Rectal smooth muscle tissue (tissue), 1 donor: ENCODE measurements around the gene MTR.

Source experiments
- H3K27ac ChIP-seq: one replicate; pipeline ENCODE4 v1.7.0; 2013; ENCODE audit warnings: low read depth, low read length, inconsistent platforms
- H3K27me3 ChIP-seq: one replicate; pipeline ENCODE4 v1.7.0; 2013; ENCODE audit warnings: low read length; ENCODE audit not compliant: control insufficient read depth, insufficient read depth
- H3K36me3 ChIP-seq: one replicate; pipeline ENCODE4 v1.7.0; 2013; ENCODE audit warnings: low read length; ENCODE audit not compliant: control insufficient read depth, insufficient read depth
- H3K4me1 ChIP-seq: one replicate; pipeline ENCODE4 v1.7.0; 2013; ENCODE audit warnings: low read length; ENCODE audit not compliant: control insufficient read depth, insufficient read depth
- H3K4me3 ChIP-seq: one replicate; pipeline ENCODE4 v1.7.0; 2013; ENCODE audit warnings: low read length
- H3K9ac ChIP-seq: one replicate; pipeline ENCODE4 v1.7.0; 2013; ENCODE audit warnings: low read length

The MTR gene

DNA sequence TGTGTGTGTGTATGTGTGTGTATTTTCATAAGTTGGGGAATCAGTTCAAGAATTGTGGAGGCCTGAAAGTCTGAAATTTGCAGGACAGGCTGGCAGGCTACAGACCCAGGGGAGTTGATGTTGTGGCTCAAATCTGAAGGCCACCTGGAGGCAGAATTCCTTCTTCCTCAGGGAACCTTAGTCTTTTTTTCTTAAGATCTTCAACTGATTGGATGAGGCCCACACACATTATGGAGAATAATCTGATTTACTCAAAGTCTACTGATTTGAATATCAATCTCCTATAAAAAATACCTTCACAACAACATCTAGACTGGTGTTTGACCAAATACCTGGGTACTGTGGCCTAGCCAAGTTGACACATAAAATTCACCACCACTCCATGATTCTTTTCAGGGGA is 147.3 kb downstream of the MTR start:
- Histone ChIP-seq H3K27ac (no peak overlapping the region), H3K36me3 (no peaks in the 10 kb centered on the region), H3K9ac (no peak overlapping the region), H3K4me3 (no peak overlapping the region), H3K4me1 (no peaks in the 10 kb centered on the region), H3K27me3 (no peaks in the 10 kb centered on the region)

DNA sequence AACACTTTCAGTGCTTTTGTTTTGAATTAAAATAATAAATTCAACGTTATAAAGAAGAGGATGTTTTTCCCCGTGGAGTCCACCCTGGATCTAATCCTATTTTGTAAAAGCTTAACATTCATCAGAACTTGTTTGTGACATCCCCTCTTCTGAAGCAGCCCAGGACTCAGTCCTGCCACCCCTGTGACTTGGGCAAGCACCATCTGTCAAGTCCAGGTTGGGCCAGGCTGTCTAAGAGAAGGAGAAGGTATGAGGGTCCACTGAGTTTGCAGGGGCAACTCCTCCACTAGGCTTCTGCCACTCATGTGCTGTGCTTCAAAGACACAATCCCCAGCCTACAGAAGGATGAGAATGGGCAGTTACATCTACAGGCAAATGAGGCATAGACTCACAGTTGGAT is 149.5 kb downstream of the MTR start:
- H3K4me1 ChIP-seq, result no peaks in the 10 kb centered on the region
- H3K4me3 ChIP-seq, result no peak overlapping the region
- H3K27ac ChIP-seq, result no peak overlapping the region
- H3K27me3 ChIP-seq, result no peaks in the 10 kb centered on the region
- no peaks in the 10 kb centered on the region for H3K36me3 ChIP-seq
- H3K9ac ChIP-seq, result no peak overlapping the region

DNA sequence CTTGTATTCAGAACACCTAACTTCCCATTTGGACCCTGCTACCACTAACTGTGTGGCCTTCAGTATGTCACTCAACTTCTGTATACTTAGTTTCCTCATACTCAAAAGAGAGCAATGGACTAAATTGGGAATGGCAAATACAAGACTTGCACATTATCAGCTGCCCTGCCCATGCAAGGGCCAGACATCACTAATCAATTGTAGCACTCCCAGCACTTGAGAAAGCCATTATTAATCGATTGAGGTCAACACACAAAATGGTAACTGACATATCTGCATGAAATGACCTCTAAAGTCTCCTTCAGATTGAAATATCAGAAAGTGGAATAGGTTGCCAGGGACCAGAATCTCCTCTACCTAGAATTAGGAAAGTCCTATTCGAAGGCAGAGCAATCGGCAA is 149.9 kb downstream of the MTR start:
- no peak overlapping the region for H3K9ac ChIP-seq
- H3K27ac ChIP-seq, result no peak overlapping the region
- no peaks in the 10 kb centered on the region for H3K36me3 ChIP-seq
- no peak overlapping the region for H3K4me3 ChIP-seq
- no peaks in the 10 kb centered on the region for H3K4me1 ChIP-seq
- no peaks in the 10 kb centered on the region for H3K27me3 ChIP-seq

DNA sequence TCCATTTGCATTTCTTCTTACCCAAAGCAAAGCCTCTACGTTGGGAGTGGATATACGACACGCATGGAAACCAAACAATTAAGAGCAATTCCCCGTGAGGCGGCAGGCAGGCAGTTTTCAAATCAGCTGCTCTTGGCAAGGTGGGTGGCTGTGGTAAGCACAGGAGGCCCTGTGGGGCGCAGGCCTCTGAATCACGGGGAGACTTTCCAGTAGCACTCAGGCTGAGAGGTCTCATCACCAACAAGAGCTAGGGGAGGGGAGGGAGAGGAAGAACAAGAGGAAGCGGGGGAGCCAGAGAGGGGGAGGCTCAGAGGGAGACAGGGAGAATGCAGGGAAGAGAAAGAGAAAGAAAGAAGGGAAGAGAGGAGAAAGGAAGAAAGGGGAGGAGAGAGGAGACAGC is 152.7 kb downstream of the MTR start:
- Histone ChIP-seq H3K27me3 (no peaks in the 10 kb centered on the region), H3K27ac (no peak overlapping the region), H3K36me3 (no peaks in the 10 kb centered on the region), H3K4me3 (no peak overlapping the region), H3K9ac (no peak overlapping the region), H3K4me1 (peaks cover 5% of the 10 kb centered on the region)

DNA sequence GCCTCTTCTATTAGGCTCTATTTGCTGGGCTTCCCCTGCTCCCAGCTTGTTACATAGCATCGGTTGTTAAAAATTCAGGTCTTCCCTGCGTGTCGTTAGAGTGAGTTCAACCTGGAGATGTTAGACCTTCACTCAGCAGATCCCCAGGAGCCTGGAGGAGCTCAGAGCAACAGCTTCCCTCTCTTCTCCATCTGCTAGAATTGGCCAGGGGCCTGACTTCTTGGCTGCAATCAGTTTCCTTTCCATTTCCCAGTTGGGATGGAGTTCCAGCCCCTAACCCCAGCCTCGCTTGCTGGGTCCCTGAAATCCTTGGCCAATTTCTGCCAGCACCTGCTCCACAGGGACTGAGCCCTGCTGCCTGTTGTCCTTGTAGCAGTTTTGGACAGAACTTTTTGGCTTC is 153.3 kb downstream of the MTR start:
- H3K4me3 ChIP-seq, result no peak overlapping the region
- H3K36me3 ChIP-seq, result no peaks in the 10 kb centered on the region
- H3K27ac ChIP-seq, result no peak overlapping the region
- H3K27me3 ChIP-seq, result no peaks in the 10 kb centered on the region
- no peak overlapping the region for H3K9ac ChIP-seq
- peaks cover 11% of the 10 kb centered on the region for H3K4me1 ChIP-seq

DNA sequence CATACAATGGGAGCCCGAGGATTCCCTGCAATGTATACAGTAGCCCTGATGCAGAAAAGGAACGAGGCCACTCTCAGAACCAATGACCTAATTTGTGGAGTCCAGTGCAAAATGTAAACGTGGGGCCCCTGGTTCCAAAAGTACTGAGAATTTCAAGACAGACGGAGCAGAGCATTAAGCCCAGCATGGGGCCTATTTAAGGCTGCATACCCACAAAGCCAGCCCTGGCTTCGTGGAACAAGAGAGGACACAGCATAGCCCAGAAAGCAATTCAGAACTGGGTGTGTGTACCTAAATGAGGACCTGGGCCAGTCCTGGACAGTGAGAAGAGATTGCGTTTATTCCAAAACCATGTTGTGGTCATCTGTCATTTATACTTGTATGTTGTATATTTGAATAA is 153.9 kb downstream of the MTR start:
- Histone ChIP-seq H3K4me3 (no peak overlapping the region), H3K9ac (no peak overlapping the region), H3K27me3 (no peaks in the 10 kb centered on the region), H3K4me1 (peaks cover 11% of the 10 kb centered on the region), H3K36me3 (no peaks in the 10 kb centered on the region), H3K27ac (no peak overlapping the region)

DNA sequence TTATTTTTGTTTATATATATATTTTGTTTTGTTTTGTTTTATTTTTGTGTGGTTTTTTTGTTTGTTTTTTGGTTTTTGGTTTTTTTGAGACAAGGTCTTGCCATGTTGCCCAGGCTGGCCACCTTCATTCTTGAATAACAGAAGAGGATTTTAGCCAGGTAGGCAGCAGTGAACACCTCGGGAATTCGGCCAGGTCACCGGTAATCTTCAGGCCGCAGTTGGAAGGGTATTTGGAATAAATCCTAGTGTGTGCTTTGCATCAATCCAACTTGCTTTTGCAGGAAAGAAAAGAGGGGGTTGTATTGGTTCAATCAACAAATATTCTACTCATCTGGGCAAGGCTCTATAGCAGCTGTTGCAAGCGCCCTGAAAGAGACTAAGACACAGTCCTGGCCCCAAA is 155.3 kb downstream of the MTR start:
- no peaks in the 10 kb centered on the region for H3K27me3 ChIP-seq
- H3K27ac ChIP-seq, result no peak overlapping the region
- H3K36me3 ChIP-seq, result no peaks in the 10 kb centered on the region
- no peak overlapping the region for H3K9ac ChIP-seq
- H3K4me1 ChIP-seq, result peaks cover 11% of the 10 kb centered on the region
- H3K4me3 ChIP-seq, result no peak overlapping the region

DNA sequence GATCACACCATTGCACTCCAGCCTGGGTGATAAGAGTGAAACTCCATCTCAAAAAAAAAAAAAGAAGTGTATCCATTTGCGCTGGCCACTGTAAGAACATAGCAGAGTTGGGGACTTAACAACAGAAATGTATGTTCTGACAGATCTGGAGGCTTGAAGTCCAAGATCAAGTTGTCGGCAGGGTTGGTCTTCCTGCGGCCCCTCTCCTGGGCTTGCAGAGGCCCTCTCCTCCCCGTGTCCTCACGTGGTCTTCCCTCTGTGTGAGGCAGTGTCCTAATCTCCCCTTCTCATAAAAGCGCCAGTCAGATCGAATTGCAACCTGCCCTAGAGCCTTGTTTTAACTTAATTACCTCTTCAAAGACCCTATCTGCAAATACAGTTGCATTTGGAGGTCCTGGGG is 156.6 kb downstream of the MTR start:
- Histone ChIP-seq H3K36me3 (no peaks in the 10 kb centered on the region), H3K27me3 (no peaks in the 10 kb centered on the region), H3K27ac (no peak overlapping the region)

DNA sequence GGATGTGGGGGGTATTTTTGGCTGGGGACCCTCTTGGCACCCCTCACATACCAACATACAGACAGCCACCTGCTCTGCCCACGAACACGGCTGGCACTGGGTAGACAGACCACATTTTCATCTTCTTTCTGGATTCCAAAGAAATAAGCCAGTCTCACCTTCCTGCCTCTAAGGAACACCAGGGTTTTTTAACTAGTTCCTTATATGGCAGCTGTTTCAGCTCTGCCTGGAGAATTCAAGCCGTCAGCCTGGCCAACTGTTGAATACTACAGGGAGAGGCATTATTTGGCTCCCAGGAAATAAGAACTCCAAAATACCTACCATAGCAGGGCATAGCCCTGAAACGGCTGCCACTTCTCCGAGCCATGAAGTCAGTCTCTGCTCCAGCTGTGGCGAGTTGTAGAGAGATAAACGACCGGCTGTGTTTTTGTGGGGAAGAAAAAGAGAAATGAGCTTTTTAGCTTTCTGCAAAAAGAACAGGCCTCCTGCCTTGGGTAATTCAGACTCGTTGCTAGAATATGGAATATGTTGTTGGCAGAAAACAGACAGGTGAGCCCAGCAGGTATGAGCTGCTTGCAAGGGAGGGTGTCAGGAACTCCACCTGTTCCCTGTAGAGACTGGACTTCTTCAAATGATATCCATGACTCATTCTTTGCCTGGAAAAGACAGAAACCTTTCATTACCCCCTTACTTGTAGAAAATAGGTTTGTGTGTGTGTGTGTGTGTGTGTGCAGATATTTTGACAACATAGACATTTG is 157.3 kb downstream of the MTR start:
- peak overlapping the region; percentile 68 for H3K27ac ChIP-seq
- H3K36me3 ChIP-seq, result no peaks in the 10 kb centered on the region

More for the DNA sequence above, 156.6 kb downstream of the MTR start:
- Histone ChIP-seq H3K4me3 (no peak overlapping the region), H3K4me1 (peaks cover 11% of the 10 kb centered on the region), H3K9ac (no peak overlapping the region)

DNA sequence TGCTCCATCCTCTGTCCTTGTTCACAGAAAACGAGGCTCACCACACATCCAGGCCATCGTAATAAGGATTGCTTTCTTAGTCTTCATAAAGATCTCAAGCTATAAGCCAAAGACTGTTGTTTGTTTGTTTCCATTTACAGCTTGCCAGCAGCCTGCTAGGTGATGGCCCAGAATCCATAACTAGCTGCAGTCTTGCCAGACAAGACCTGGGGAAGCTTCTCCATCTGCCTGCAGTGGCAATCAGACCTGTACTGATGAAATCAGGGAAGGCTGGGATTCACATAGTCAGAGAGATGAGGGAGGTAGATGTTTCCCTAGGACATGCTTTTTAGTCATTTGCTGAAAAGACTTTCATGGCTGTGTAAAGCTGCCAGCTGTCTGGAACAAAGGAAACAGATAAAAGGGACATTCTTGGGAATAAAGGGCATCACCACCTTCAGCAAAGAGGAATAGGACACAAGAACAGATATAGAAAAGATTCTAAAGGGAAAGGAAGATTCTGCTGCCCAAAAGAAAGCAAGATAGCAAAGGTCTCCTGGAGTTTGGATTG is 158.1 kb downstream of the MTR start:
- H3K27ac ChIP-seq, result peak overlapping the region; percentile 9
- no peak overlapping the region for H3K4me3 ChIP-seq
- peaks cover 11% of the 10 kb centered on the region for H3K4me1 ChIP-seq
- H3K27me3 ChIP-seq, result no peaks in the 10 kb centered on the region
- no peak overlapping the region for H3K9ac ChIP-seq
- no peaks in the 10 kb centered on the region for H3K36me3 ChIP-seq

More for the DNA sequence above, 157.3 kb downstream of the MTR start:
- H3K4me1 ChIP-seq, result peaks cover 11% of the 10 kb centered on the region
- H3K9ac ChIP-seq, result no peak overlapping the region
- no peaks in the 10 kb centered on the region for H3K27me3 ChIP-seq
- no peak overlapping the region for H3K4me3 ChIP-seq
